WTC11 (cell line): ENCODE data around the gene FUZ.

ENCODE experiments used
- ATF3 ChIP-seq: sonication (generic); formaldehyde crosslinking; conservative IDR thresholded peaks from 2 replicates; pipeline ENCODE4 v1.8.1; 2022; ENCODE audit warnings: mild to moderate bottlenecking, missing genetic modification reagents
- CBFB ChIP-seq: sonication (generic); formaldehyde crosslinking; IDR thresholded peaks from 2 replicates; pipeline ENCODE4 v1.8.1; 2022; ENCODE audit warnings: mild to moderate bottlenecking, low read depth, missing genetic modification reagents
- CREB1 ChIP-seq: sonication (generic); formaldehyde crosslinking; IDR thresholded peaks from 2 replicates; pipeline ENCODE4 v1.8.0; 2023; ENCODE audit warnings: mild to moderate bottlenecking, missing genetic modification reagents
- CTCF ChIP-seq: fragments of 200-600 bp; IDR thresholded peaks from 2 replicates; pipeline ENCODE4 v1.8.0; 2022; ENCODE audit warnings: antibody characterized with exemption
- ELF4 ChIP-seq: sonication (generic); formaldehyde crosslinking; IDR thresholded peaks from 2 replicates; pipeline ENCODE4 v1.8.1; 2022; ENCODE audit warnings: low read depth, mild to moderate bottlenecking, moderate library complexity, missing genetic modification reagents
- GRHL2 ChIP-seq: fragments of 250-450 bp; sonication (Bioruptor Pico); IDR thresholded peaks from 2 replicates; pipeline ENCODE4 v1.8.0; 2022; ENCODE audit warnings: mild to moderate bottlenecking, moderate library complexity; ENCODE audit not compliant: insufficient replicate concordance, severe bottlenecking
- MAX ChIP-seq: sonication (generic); formaldehyde crosslinking; IDR thresholded peaks from 2 replicates; pipeline ENCODE4 v1.8.0; 2022; ENCODE audit warnings: mild to moderate bottlenecking, missing genetic modification reagents
- MLX ChIP-seq: sonication (generic); formaldehyde crosslinking; IDR thresholded peaks from 2 replicates; pipeline ENCODE4 v1.8.1; 2023; ENCODE audit warnings: mild to moderate bottlenecking, missing genetic modification reagents, moderate library complexity
- NR2C2 ChIP-seq: sonication (generic); formaldehyde crosslinking; IDR thresholded peaks from 2 replicates; pipeline ENCODE4 v1.8.0; 2022; ENCODE audit warnings: mild to moderate bottlenecking, missing genetic modification reagents
- SOX15 ChIP-seq: fragments of 250-450 bp; sonication (Bioruptor Pico); IDR thresholded peaks from 2 replicates; pipeline ENCODE4 v1.9.0; 2021; ENCODE audit warnings: mild to moderate bottlenecking
- USF2 ChIP-seq: sonication (generic); formaldehyde crosslinking; IDR thresholded peaks from 2 replicates; pipeline ENCODE4 v1.8.1; 2023; ENCODE audit warnings: mild to moderate bottlenecking, missing genetic modification reagents, moderate library complexity
- ZNF121 ChIP-seq: sonication (generic); formaldehyde crosslinking; IDR thresholded peaks from 2 replicates; pipeline ENCODE4 v1.8.0; 2023; ENCODE audit warnings: missing genetic modification reagents
- ZNF138 ChIP-seq: sonication (generic); formaldehyde crosslinking; conservative IDR thresholded peaks from 2 replicates; pipeline ENCODE4 v1.8.1; 2022; ENCODE audit warnings: mild to moderate bottlenecking, moderate library complexity, missing genetic modification reagents

GRCh38 chr19:49838885-49839588 is 25.9 kb upstream of the FUZ start:
- TF ChIP-seq CTCF (no peak), ELF4 (CRISPR knock-in tag) (no peak), SOX15 (no peak), NR2C2 (CRISPR knock-in tag) (no peak), CREB1 (CRISPR knock-in tag) (no peak), MLX (CRISPR knock-in tag) (no peak), ZNF121 (CRISPR knock-in tag) (no peak), MAX (CRISPR knock-in tag) (no peak), USF2 (no peak), ZNF138 (CRISPR knock-in tag) (no peak), CBFB (no peak), GRHL2 (CRISPR knock-in tag) (no peak), ATF3 (no peak)
